Skeletal muscle cell (primary cell): Measurements from ENCODE around the gene NEK6.

Source experiments
- DNase-seq: peaks from one replicate; pipeline ENCODE4 v3.0.0-alpha.2; 2010; ENCODE audit warnings: low read depth
- H3K4me3 ChIP-seq: 2 replicates; pipeline ENCODE4 v1.5.1; 2011; ENCODE audit warnings: low read depth, mild to moderate bottlenecking, control low read depth, low read length, moderate library complexity

The NEK6 gene

DNA sequence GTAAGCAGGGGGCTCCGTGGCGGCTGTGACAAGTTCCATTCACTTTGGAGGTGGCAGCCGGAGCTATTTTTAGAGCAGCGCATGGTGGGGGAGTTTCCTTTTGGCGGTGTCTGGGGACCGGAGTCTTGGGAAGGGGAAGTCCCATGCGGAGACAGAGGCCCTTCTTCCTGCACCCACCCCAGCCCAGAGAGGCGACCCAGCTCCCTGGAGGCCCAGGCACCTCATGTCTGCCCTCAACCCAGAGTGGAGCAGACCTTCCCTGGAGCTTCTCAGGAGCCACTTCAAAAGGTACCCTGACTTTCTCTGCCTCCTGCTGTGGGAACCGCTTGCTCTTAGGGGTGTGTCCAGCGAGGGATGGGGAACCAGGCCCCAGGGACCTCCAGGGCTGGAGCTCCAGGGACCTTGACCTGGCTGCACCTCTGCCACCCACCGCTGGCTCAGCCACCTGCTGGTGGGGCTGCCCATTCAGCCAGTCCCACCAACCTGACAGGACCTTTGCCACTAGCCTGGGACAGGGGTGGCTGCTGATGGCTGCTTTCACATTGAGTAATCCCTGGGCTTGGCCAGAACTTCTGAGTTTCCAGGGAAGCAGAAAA, 34.1 kb downstream of the NEK6 start:
- DNase-seq = no peak
- no peak overlapping the region for H3K4me3 ChIP-seq

DNA sequence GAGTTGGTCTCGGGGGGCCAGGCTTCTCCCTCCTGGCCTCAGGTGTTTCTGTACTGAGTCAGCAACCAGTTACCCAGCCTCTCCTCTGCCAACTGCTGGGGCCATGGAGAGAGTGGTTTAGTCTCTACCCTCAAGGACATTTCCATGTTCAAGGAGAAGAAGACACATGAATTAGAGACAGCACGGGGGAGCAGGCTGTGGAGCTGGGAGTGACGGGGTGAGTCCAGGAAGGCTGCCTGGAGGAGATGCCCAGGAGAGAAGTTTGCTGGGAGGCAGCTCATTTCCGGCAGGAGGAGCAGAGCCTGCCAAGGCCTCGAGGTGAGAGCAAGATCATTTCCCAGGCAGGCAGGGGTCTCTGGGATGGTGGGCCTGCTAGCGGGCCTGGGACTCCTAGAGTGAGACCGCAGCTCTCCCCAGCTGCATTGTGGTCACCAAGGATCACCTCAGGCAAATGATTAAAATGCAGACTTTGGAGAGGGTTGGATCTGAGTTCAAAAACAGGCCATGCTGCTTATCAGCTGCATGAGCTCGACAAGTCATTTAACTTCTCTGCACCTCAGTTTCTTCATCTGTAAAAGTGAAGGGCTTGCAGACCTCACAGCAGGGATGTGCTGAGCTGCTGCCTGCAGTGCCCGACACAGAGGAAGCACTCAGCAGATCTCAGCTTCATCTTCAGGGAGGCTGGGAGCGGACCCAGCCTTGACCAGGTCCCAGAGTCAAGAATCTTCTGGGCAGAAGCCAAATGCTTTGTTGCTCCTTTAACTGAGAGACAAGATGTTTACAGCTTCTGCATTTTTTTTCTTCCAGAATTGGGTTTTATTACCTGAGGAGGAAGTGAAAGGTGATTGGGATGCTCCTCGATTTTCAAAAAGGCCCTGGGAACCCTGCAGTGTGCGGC, 35.2 kb downstream of the NEK6 start:
- no peak overlapping the region for H3K4me3 ChIP-seq
- no peak for DNase-seq

DNA sequence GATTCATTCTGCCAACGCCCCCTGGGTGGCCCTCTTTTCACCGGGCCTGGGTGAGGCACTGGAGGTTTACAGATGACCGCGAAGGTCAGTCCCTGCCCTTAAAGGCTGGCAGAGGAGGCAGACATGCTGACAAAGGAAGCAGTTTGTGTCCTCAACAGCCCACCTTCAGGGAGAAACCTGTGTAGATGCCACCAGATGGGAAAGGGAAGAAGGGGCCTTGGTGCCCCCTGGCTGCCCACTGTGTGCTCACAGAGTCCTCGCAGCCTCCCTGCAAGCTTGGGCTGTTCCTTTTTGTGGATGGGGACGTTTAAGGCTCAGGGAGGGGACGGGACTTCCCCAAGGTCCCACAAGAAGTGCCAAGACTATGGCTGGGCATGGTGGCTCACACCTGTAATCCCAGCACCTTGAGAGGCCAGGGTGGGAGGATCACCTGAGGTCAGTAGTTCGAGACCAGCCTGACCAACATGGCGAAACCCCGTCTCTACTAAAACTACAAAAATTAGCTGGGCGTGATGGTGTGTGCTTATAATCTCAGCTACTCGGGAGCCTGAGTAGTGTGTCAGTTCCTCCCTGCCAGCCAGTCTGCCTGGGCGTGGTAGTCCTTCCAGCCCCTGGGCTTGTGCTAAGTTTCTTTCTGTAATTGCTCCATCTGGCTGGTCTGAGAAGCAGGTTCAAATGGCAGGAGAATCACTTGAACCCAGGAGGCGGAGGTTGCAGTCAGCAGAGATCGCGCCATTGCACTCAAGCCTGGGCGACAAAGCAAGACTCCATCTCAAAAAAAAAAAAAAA, 36.2 kb downstream of the NEK6 start:
- no peak overlapping the region for H3K4me3 ChIP-seq
- DNase-seq = no peak

DNA sequence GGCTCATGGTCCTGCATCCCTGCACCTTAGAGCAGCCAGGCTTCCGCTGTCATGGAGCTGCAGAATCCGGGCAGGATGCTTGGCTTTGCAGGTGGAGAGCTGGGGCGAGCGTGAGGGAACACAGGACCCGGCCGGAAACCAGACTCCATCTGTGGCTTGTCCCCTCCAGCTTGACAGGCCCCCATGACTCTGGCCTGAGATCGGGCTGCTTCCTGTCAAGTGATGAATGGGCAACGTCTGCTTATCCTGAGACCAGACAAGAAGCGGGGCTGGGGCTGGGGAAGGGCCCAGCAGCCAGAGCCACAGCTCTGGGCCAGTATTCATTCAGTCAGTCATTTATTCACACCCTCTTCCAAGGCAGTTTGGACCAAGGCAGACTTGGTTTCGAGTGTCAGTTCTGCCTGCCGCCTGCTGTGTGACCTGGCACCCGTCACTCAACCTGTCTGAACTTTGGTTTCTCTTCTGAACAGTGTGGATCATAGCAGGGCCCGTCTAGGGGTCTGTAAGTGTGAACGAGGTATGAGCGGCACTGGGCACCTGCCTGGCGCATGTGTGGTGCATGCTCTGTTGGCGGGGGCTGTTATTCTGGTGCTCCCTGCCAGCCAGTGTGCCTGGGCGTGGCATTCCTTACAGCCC, 37.5 kb downstream of the NEK6 start:
- no peak for DNase-seq
- no peak overlapping the region for H3K4me3 ChIP-seq

DNA sequence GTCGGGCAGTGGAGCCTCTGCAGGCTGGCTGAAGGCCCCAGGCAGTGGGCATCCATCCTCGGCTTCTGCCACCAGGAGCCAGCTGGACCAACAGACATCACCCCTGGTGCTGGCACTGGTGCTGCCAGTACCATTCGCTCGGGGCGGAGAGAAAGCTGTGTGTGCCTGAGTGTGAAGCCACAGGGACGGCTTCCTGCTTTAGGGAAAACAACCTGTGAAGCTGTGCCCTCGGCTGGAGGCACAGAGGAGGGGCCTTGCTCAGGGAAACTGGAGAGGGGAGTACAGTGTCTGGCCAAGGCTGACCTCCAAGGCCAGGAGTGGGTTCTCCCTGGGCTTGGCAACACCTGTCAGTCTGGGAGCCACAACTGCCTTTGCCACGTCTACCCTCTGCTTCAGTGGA, 38.3 kb downstream of the NEK6 start:
- DNase-seq = no peak

DNA sequence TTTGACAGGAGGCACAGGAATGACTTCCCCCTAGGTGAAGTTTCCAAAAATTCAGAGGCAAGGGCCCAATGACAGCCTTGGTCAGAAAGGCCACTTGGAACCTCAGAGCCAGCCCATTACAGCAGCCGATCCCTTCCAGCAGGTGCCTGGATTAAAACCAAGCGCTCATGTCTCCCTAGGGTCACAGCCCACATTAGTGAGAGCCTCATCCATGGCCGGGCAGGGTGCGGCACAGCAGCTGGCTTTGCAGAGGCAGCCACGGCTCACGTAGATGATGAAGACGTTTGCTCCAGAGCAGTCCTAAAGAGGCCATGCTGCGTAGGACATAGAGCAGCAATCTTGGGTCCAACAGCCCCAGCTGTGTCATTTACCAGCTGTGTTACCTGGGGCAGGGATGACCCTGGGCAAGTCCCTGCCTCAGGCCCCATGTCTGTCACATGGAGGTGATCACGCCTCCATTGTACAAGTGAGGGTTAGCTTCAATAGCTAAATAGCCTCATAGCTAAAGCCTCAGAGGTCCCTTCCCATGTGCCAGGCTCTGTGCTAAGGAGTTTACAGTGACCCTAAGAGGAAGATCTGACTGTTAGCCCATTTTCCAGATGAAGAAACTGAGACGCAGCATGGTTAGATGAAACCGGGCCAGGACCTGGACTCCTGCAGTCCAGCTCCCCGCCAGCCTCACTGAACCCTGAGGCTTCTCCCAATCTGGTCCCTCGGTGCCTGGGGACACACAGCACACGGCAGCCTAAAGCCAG, 39.2 kb downstream of the NEK6 start:
- DNase-seq = no peak
- H3K4me3 ChIP-seq = no peak overlapping the region

More for the DNA sequence above, 38.3 kb downstream of the NEK6 start:
- no peak overlapping the region for H3K4me3 ChIP-seq

DNA sequence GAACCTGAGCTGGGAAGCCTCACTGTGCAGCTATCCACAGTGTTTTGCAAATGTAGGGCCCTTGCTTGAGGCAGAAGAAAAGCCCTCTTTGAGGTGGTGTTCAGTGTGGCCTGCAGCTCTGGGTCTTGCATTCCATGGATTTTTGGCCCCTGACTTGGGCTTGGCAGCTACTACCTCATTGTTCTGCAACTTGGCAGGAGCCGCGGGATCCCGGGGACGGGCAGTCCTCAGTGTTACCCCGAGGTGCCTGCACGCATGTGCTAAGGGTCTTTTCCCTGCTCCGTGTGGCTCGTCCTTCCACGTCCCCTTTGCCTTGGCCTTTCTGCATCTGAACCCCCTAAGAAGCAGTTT, 39.8 kb downstream of the NEK6 start:
- peak; percentile 91 for DNase-seq
- no peak overlapping the region for H3K4me3 ChIP-seq

DNA sequence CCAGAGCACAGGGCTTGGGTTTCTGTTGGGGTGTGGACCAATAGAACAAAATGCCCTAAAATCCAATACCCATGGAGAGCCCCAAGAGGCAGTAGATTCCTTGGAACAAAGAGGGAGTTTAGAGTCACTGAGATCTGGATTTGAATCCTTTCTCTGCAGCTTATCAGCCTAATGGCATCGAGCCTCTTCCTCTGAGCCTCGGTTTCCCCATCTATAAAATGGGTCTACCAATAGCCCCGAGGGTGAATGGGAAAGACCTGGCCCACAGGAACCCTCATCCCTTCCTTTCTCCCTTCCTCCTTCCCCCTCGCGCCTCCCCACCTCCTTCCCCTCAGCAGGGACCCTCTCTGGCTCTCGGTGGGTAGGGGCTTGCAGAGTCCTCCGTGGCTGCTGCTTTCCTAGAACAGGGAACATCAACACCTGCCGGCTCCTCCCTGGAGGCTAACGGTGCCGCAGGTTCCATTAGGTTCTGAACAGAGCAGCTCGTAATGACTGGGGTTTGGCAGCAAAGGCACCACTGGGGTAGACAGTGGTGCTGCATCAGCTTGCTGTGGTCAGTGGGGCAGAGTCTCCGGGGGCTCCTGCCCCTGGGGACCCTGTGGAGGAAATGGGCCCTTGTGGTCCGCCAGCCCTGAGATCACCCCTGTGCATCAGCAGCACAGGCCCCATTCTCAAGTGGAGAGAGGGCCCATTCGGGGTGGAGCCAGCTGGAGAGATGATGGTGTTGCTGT, 40.3 kb downstream of the NEK6 start:
- H3K4me3 ChIP-seq = no peak overlapping the region
- DNase-seq = no peak

DNA sequence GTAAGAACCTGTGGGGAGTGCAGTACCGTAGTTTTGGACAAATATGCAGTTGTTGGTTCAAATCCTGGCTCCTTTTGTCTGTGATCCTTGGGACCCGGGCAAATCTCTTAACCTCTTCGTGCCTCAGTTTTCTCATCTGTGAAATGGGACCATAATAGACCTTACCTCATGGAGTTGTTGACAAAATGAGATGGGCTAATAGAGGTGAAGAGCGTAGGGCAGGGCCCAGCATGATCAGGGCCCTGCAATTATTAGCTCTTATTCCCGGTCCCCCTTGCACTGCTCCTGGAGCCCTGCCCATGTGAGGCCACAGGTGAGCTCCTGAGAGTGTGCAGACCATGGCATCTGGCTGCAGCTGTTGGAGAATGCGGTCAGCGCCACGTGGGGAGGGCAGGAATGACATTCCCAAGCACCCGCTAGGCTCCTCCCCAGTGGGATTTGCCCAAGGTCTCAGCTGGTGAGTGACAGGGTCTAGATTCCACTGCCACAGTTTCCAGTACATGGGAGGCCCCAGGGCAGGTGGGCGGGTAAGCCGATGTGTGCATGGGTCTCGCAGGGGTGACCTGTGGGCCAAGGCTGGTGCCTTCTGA, 41.0 kb downstream of the NEK6 start:
- H3K4me3 ChIP-seq = no peak overlapping the region
- DNase-seq = no peak

DNA sequence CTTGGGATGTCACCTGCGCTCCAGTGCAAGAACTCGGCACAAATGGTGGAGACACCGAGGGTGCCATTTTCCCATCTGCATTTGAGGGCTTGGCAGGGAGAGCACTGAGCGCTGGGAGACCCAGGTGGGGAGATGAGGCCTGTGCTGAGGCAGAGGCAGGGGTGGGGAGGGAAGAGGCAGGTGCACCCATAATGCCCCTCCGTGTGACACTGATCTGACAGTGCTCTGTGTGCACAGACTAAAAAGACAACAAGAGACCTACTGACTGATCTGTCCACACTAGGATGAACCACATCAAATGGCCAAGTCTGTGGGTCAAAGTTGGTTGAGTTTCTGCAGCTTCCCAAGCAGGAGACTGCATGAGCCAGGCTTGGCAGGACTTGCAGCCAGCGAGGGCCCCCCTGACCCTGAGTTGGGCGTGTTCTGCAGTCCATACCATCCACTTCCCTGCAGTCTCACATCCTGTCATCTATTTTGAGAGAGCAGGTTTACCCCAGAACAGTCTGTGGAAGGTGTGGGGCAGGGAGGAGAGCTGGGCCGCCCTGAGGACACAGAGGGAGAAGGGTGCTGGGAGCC, 41.9 kb downstream of the NEK6 start:
- no peak for DNase-seq
- no peak overlapping the region for H3K4me3 ChIP-seq

DNA sequence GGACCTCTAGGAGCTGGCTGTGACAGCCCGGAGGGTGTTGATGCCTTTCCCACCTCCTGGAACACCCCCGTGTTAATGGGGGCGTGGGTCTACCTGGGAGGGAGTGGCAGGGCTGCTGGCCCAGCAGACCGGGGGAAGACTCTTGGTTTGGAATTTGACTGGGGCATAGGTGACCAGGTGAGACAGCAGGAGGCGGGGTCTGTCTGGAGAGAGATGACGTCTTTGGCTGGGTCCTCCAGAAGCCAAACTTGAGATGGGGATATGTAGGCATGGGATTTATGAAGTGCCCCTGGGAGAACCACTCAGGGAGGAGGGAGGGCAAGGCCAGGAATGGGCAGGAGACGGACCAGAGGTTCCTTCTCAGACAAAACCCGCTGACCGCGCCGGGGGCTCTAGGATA, 42.6 kb downstream of the NEK6 start:
- DNase-seq = no peak
- H3K4me3 ChIP-seq = no peak overlapping the region

DNA sequence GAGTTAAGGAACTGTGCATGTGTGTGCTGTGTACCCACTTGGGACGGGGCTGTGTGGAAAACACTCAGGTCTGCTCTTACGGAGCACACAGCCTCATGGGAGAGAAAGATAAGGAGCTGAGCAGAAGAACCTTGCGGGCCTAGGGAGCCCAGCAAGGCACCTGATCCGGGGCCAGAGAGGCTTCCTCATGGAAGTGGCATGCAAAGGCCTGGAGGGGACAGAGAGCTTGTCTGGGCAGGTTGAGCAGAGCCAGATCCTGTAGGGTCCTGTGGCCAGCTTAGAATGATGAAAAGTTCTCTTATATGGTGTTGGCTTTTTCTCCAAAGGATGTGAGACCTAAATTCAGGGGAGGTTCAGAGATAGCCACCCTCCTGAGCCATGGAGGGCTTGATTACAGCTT, 45.2 kb downstream of the NEK6 start:
- no peak overlapping the region for H3K4me3 ChIP-seq
- no peak for DNase-seq

DNA sequence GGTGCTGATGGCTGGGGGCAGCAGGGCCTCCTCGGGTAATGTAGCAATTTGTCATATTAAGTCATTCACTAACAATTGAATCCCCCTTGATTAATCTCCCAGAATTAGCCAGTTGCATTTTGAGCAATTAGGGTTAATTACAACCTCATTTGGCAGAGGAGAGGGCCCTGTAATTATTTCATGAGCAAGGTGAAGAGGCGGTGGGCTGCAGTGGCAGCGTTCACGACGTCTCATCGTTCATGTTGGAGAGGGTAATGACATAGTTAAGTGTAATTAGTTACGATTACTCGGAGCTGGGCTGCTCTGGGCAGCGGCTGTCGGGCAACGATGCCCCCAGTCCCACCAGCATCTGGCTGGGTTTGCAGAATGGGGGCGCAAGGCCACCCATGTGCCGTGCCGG, 46.0 kb downstream of the NEK6 start:
- H3K4me3 ChIP-seq = no peak overlapping the region
- DNase-seq = no peak

DNA sequence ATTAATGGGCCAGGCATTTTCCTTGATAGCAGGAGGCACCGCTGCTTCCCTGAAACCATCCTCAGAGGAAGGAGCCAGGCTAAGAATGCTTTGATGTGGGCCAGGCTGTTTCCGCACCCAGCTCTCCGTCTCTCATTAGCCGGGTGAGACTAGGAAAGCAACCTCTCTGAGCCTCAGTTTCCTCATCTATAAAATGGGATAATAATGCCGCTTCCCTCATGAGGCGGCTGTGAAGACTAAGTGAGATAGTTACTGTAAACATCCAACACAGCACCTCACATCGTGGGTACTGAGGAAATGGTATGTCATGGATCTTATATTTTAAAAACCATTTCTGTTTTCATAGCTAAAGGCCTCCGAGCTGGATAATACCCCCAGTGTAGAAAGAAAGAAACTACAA, 46.5 kb downstream of the NEK6 start:
- H3K4me3 ChIP-seq = no peak overlapping the region

DNA sequence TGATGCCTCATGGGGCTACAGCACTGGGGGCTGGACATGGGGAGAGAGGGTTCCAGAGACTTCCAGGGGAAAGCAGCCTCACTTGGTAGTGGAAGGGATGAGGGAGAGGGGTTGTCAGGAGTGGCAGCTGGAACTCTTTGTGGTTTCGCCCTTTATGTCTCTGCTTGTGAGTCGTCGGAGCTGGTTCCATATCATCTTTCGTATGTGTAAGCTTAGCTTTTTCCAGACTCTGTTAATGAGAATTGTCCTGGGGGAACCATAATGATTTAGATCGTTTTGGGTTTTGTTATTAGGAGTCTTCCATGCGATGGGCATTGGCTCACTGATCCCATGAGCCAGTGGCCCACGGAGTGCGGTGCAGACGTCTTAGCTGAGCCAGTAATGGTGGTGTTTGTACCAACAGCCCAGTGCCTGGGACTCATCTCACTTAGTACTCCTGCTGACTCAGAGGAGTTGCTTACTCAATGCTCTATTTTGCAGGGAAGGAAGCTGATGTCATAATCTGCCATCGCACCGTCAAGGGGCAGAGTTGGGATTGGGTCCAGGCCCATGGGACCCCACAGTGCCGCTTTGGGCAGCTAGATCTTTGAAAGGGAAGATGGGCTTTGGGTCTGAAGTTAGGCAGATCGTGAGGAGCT, 48.5 kb downstream of the NEK6 start:
- DNase-seq = peak; percentile 88
- H3K4me3 ChIP-seq = no peak overlapping the region

More for the DNA sequence above, 46.5 kb downstream of the NEK6 start:
- DNase-seq = no peak

DNA sequence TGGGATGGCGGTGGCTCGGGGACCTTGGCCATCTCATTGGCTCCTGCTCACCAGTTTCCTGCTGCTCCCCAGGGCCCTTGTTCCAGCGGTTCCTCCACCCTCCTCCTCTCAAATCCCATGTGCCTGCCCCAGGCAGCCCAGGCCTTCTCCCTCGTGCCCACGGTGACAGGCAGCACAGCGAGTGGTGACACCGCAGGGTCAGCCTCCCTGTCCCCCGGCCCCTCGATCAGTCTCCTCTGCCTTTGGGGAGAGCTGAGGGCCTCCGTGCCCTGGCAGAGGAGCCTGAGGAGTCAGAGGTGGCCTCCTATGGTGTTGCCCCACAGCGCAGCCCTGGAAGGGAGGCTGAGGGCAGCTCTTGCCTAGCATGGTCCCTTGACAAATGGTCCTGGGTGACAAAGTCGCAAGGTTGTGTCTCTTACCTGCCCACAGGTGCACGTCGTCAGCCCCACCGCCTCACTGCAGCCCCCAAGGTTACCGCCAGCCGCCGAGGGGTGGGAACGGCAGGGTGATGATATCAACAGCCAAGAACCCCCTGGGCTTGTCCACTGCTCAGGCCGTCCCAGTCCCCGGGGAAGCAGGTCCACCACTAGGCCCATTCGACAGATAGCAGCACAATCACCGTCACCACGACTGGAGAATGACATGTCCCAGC, 49.8 kb downstream of the NEK6 start:
- no peak for DNase-seq
- H3K4me3 ChIP-seq = no peak overlapping the region
